HCT116 (cell line): ENCODE measurements around the gene WASL. TPM values are rescaled to one million over a fixed set of nuclear protein-coding genes. Genes with fewer than 3 reads are reported as not detected.

ENCODE experiments used
- ATAC-seq: fragments of 200-7000 bp; cut with Tn5 transposase; 2 replicates; pipeline ENCODE4 v1.9.1; 2020; ENCODE audit warnings: mild to moderate bottlenecking, moderate library complexity
- BruUV-seq: library from RNA; stranded (reverse); fragments of 400-500 nt; replicated peaks from 2 replicates; lab custom pipeline; 2021; lab: Mats Ljungman, UMichigan
- CTCF ChIA-PET: fragments of 300-600 bp; sonication (Branson Sonifier 250); formaldehyde crosslinking; loops from one replicate; lab custom pipeline; 2021; ENCODE audit warnings: antibody characterized with exemption; lab: Charles Lee
- POLR2A ChIA-PET: fragments of 300-600, 350-600 bp; sonication (Branson Sonifier 250); formaldehyde crosslinking; loops from one replicate; lab custom pipeline; 2021; ENCODE audit warnings: antibody characterized with exemption; lab: Charles Lee
- RAD21 ChIA-PET, 2 experiments: fragments of 300-600 bp; sonication (Branson Sonifier 250); formaldehyde crosslinking; loops; one replicate each; lab custom pipeline; 2023; ENCODE audit warnings: low total read pairs in 2 of 2; ENCODE audit not compliant: uncharacterized antibody in 2 of 2, unreplicated experiment in 2 of 2, low non-redundant PET in 1 of 2; lab: Charles Lee
- DNase-seq: peaks from one replicate; pipeline ENCODE4 v3.0.0-alpha.2; 2010; ENCODE audit warnings: low read depth, low spot score
- H2AFZ ChIP-seq: fragments of 200-600 bp; shearing (Covaris generic), sonication (generic); 2 replicates; pipeline ENCODE4 v1.6.1; 2017; ENCODE audit warnings: low read depth, mixed run types, mixed read lengths, antibody characterized with exemption, low read length; ENCODE audit not compliant: poor library complexity, severe bottlenecking
- H3K27ac ChIP-seq: 2 replicates; pipeline ENCODE4 v1.5.1; 2012; ENCODE audit warnings: low read depth, low read length
- H3K27me3 ChIP-seq: fragments of 200-600 bp; sonication (generic); 2 replicates; pipeline ENCODE4 v1.6.1; 2016; ENCODE audit warnings: mixed run types, low read length, mixed read lengths; ENCODE audit not compliant: insufficient read depth
- H3K36me3 ChIP-seq, 2 experiments: fragments of 200-500 bp in 1 of 2; fragments of 200-600 bp in 1 of 2; sonication (Bioruptor generic) in 1 of 2; sonication (generic) in 1 of 2; 2 replicates each; pipeline versions ENCODE4 v1.5.1 to v1.6.1; 2014 to 2016; ENCODE audit warnings: low read length in 2 of 2, inconsistent platforms in 1 of 2, mixed read lengths in 1 of 2, mixed run types in 1 of 2; ENCODE audit not compliant: insufficient read depth in 2 of 2, control insufficient read depth in 1 of 2
- H3K4me1 ChIP-seq, 2 experiments: fragments of 200-600 bp in 1 of 2; sonication (generic) in 1 of 2; 2 replicates each; pipeline versions ENCODE4 v1.5.1 to v1.6.1; 2012 to 2017; ENCODE audit warnings: low read length in 2 of 2, inconsistent platforms in 1 of 2, mild to moderate bottlenecking in 1 of 2, mixed read lengths in 1 of 2, mixed run types in 1 of 2, moderate library complexity in 1 of 2; ENCODE audit not compliant: insufficient read depth in 2 of 2, control insufficient read depth in 1 of 2
- H3K4me2 ChIP-seq: fragments of 200-600 bp; sonication (generic); 2 replicates; pipeline ENCODE4 v1.6.1; 2017; ENCODE audit warnings: mixed run types, low read length, mixed read lengths
- H3K4me3 ChIP-seq, 2 experiments: fragments of 200-600 bp in 1 of 2; sonication (generic) in 1 of 2; replicated peaks in 1 of 2; 2 replicates each; pipeline ENCODE4 v1.5.1; 2011 to 2016; ENCODE audit warnings: low read length in 2 of 2, control low read depth in 1 of 2, low read depth in 1 of 2, mild to moderate bottlenecking in 1 of 2, mixed read lengths in 1 of 2, mixed run types in 1 of 2
- H3K79me2 ChIP-seq: fragments of 200-600 bp; sonication (generic); 2 replicates; pipeline ENCODE4 v1.6.1; 2017; ENCODE audit warnings: mild to moderate bottlenecking, mixed run types, low read length, moderate library complexity, mixed read lengths; ENCODE audit not compliant: insufficient read depth
- H3K9ac ChIP-seq: fragments of 200-600 bp; sonication (generic); 2 replicates; pipeline ENCODE4 v1.6.1; 2016; ENCODE audit warnings: low read length, mixed read lengths
- H3K9me2 ChIP-seq: fragments of 200-600 bp; sonication (generic), shearing (Covaris generic); 2 replicates; pipeline ENCODE4 v1.6.1; 2017; ENCODE audit warnings: mixed run types, mild to moderate bottlenecking, moderate library complexity; ENCODE audit not compliant: insufficient read depth
- H3K9me3 ChIP-seq, 2 experiments: fragments of 200-500 bp in 1 of 2; fragments of 200-600 bp in 1 of 2; sonication (Bioruptor generic) in 1 of 2; sonication (generic) in 1 of 2; 2 replicates each; pipeline ENCODE4 v1.6.1; 2014 to 2017; ENCODE audit warnings: low read length in 2 of 2, mixed read lengths in 2 of 2, inconsistent platforms in 1 of 2, low read depth in 1 of 2, mild to moderate bottlenecking in 1 of 2, mixed run types in 1 of 2, moderate library complexity in 1 of 2; ENCODE audit not compliant: control insufficient read depth in 1 of 2, insufficient read depth in 1 of 2
- H4K20me1 ChIP-seq: fragments of 200-600 bp; sonication (generic), shearing (Covaris generic); 2 replicates; pipeline ENCODE4 v1.6.1; 2017; ENCODE audit warnings: mixed run types, mild to moderate bottlenecking, moderate library complexity; ENCODE audit not compliant: insufficient read depth
- POLR2A ChIP-seq: IDR thresholded peaks from 2 replicates; pipeline ENCODE4 v1.7.0; 2011; ENCODE audit warnings: borderline replicate concordance; ENCODE audit not compliant: insufficient read depth, insufficient read length; ENCODE audit errors: extremely low read depth
- REST ChIP-seq: IDR thresholded peaks from 2 replicates; pipeline ENCODE4 v1.6.1; 2012; ENCODE audit warnings: low read depth
- ZFX ChIP-seq: fragments of 450-650 bp; IDR thresholded peaks from 2 replicates; pipeline ENCODE4 v1.6.1; 2017
- intact Hi-C: fragments of 100-400 bp; cut with micrococcal nuclease; formaldehyde crosslinking; loops from 2 replicates; pipeline ENCODE4 v1.10.0; 2022
- total RNA-seq: library from RNA; stranded (reverse); gene quantifications from one replicate; pipeline ENCODE4 v1.2.1, GENCODE V29; 2021; ENCODE audit not compliant: unreplicated experiment
- TF ChIP-seq, protein P1 (sequence below): IDR thresholded peaks from 2 replicates; pipeline ENCODE4 v1.6.1; 2011; ENCODE audit warnings: mild to moderate bottlenecking, low read length, moderate library complexity; ENCODE audit not compliant: insufficient replicate concordance; ENCODE audit errors: extremely low read depth

Gene WASL
- total RNA-seq, 1 experiment from 2014 or later = 26.2 TPM

DNA sequence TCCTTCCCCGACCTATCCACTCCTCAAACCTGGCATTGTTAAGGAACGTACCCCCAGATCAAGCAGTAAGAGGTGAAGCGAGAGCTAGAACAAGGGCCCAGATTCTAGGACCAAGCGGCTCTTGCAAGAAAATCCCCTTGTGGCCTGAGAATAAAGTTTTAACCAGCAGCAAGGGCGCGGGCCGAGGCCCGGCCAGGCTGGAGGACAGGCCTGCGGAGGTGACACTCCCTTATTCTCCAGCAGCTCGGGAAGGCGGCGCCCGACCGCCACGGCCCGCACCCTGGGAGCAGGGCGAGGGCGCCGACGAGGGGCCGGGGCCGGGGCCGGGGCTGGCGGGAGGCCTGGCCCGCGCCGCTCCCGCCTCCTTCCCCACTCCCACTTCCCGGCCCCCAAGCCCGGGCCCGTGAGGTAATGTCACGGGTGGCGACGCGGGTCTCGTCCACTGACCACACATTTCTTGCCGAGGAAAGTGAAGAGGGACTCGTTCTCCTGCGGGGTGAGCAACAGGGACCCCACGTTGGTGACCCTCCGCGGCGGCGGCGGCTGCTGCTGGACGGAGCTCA is 551 bp downstream of the WASL start:
- POLR2A ChIA-PET = interaction anchor here (0.8 to 1.8 kb wide), 8 partner anchors 9 to 48 kb away, joined by 3 to 10 read pairs (median 5); no protein-coding TSS in a partner anchor
- ATAC-seq (peak; percentile 41), DNase-seq (no peak)
- BruUV-seq = no TSS peak
- H4K20me1 ChIP-seq = no peaks in the 10 kb centered on the region; the same call in 1 of the 2 replicates
- peaks cover 62% of the 10 kb centered on the region for H3K79me2 ChIP-seq
- peaks cover 14 to 25% of the 10 kb centered on the region in 2 experiments; a peak in 3 of 4 replicates for H3K4me1 ChIP-seq
- peak; percentile 83 for TF ChIP-seq ZFX
- no peak for TF ChIP-seq REST
- TF ChIP-seq, protein P1, sequence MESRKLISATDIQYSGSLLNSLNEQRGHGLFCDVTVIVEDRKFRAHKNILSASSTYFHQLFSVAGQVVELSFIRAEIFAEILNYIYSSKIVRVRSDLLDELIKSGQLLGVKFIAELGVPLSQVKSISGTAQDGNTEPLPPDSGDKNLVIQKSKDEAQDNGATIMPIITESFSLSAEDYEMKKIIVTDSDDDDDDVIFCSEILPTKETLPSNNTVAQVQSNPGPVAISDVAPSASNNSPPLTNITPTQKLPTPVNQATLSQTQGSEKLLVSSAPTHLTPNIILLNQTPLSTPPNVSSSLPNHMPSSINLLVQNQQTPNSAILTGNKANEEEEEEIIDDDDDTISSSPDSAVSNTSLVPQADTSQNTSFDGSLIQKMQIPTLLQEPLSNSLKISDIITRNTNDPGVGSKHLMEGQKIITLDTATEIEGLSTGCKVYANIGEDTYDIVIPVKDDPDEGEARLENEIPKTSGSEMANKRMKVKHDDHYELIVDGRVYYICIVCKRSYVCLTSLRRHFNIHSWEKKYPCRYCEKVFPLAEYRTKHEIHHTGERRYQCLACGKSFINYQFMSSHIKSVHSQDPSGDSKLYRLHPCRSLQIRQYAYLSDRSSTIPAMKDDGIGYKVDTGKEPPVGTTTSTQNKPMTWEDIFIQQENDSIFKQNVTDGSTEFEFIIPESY = no peak
- TF ChIP-seq POLR2A = no peak
- no peaks in the 10 kb centered on the region for H3K9me2 ChIP-seq
- no peaks in the 10 kb centered on the region for H3K36me3 ChIP-seq
- H2AFZ ChIP-seq = no peak overlapping the region
- peak overlapping the region; percentile 95 for H3K27ac ChIP-seq
- no peaks in the 10 kb centered on the region for H3K27me3 ChIP-seq
- H3K4me2 ChIP-seq = peak overlapping the region; percentile 92
- RAD21 ChIA-PET = interaction anchor here in 1 of 2 experiments (1.4 kb wide), 1 partner anchor 21 kb away, joined by 5 read pairs; no protein-coding TSS in a partner anchor
- CTCF ChIA-PET = interaction anchor here (1.1 to 1.6 kb wide), 3 partner anchors 8 to 124 kb away, joined by 3 to 5 read pairs (median 4); no protein-coding TSS in a partner anchor
- peak overlapping the region; percentile 84 for H3K9ac ChIP-seq
- peak overlapping the region; percentile 65 to 80 for H3K4me3 ChIP-seq
- intact Hi-C loops = no loop called here
- H3K9me3 ChIP-seq = no peaks in the 10 kb centered on the region
